C4-2B (cell line): ENCODE results near the gene ST7.

Experiments used
- H3K27ac ChIP-seq: fragments of 450-650 bp; 2 replicates; pipeline ENCODE4 v1.5.1; 2017
- ZFX ChIP-seq: fragments of 450-650 bp; IDR thresholded peaks from 2 replicates; pipeline ENCODE4 v1.6.1; 2017
- TF ChIP-seq, protein P1 (sequence below): fragments of 450-650 bp; conservative IDR thresholded peaks from 2 replicates; pipeline ENCODE4 v1.5.1; 2017; ENCODE audit warnings: mild to moderate bottlenecking

ST7 gene

DNA sequence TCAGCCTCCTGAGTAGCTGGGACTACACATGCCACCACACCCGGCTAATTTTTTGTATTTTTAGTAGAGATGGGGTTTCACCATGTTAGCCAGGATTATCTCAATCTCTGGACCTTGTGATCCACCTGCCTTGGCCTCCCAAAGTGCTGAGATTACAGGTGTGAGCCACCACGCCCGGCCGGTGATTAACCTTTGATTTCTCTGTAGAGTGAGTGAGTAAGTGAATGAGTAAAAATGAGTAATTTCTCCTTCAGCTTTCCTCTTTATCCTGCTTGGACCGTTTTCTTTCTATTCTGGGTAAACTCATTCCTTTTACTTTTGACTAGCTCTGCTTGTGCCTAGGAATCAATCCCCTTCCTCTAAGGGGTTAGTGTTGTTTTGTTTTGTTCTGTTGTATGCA, 36.8 kb downstream of the ST7 start:
- TF ChIP-seq ZFX = no peak
- TF ChIP-seq, protein P1, sequence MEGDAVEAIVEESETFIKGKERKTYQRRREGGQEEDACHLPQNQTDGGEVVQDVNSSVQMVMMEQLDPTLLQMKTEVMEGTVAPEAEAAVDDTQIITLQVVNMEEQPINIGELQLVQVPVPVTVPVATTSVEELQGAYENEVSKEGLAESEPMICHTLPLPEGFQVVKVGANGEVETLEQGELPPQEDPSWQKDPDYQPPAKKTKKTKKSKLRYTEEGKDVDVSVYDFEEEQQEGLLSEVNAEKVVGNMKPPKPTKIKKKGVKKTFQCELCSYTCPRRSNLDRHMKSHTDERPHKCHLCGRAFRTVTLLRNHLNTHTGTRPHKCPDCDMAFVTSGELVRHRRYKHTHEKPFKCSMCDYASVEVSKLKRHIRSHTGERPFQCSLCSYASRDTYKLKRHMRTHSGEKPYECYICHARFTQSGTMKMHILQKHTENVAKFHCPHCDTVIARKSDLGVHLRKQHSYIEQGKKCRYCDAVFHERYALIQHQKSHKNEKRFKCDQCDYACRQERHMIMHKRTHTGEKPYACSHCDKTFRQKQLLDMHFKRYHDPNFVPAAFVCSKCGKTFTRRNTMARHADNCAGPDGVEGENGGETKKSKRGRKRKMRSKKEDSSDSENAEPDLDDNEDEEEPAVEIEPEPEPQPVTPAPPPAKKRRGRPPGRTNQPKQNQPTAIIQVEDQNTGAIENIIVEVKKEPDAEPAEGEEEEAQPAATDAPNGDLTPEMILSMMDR = no peak
- H3K27ac ChIP-seq = no peak overlapping the region

DNA sequence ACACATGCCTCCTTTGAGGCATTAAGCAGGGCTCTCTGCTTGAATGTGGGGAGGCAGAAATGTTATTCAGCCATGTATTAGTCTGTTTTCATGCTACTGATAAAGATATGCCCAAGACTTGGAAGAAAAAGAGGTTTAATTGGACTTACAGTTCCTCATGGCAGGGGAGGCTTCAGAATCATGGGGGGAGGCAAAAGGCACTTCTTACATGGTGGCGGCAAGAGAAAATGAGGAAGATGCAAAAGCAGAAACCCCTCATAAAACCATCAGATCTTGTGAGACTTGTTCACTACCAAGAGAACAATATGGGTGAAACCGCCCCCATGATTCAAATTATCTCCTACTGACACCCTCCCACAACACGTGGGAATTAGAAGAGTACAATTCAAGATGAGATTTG, 37.9 kb downstream of the ST7 start:
- TF ChIP-seq, protein P1 = no peak
- TF ChIP-seq ZFX = no peak
- no peak overlapping the region for H3K27ac ChIP-seq

DNA sequence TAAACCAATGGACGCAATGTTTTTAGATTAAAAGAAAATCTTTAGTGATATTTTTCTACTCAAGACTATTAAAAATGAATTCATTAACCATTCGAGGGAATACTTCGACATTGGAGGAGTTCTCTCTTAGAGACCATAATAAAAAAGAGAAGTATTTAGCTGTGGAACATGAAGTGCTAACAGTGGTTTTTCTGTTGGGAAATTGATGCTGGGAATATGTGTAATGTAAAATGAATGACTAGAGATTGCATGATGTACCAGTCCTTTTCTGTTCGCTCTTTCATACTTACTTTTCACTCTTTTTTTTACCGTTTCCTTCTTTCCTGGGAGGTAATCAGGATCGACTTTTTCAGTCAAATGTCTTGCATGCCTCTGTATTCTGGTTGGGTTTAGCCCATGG, 41.3 kb downstream of the ST7 start:
- no peak overlapping the region for H3K27ac ChIP-seq
- TF ChIP-seq ZFX = no peak

- no peak overlapping the region for H3K27ac ChIP-seq
- no peak for TF ChIP-seq ZFX
- TF ChIP-seq, protein P1 = no peak
Measured at GRCh38 chr7:116997972-116998371, 44.7 kb downstream of the ST7 start.

- TF ChIP-seq, protein P1 = no peak
- no peak for TF ChIP-seq ZFX
- no peak overlapping the region for H3K27ac ChIP-seq
Measured at GRCh38 chr7:116998567-116999175, 45.4 kb downstream of the ST7 start.

GRCh38 chr7:116999311-116999710, 46.0 kb downstream of the ST7 start:
- H3K27ac ChIP-seq = no peak overlapping the region
- no peak for TF ChIP-seq ZFX

GRCh38 chr7:117001283-117001682, 48.0 kb downstream of the ST7 start:
- no peak overlapping the region for H3K27ac ChIP-seq
- TF ChIP-seq ZFX = no peak
- TF ChIP-seq, protein P1 = no peak

- H3K27ac ChIP-seq = no peak overlapping the region
- TF ChIP-seq, protein P1 = no peak
- TF ChIP-seq ZFX = no peak
Measured at GRCh38 chr7:117004899-117005298, 51.6 kb downstream of the ST7 start.

- H3K27ac ChIP-seq = no peak overlapping the region
- TF ChIP-seq, protein P1 = no peak
- TF ChIP-seq ZFX = no peak
Measured at GRCh38 chr7:117005449-117005848, 52.1 kb downstream of the ST7 start.
